Right lung (tissue), 5 donors: ENCODE measurements around the gene GYS1. TPM values are rescaled to one million over a fixed set of nuclear protein-coding genes. Genes with fewer than 3 reads are reported as not detected.

Experiments
- polyA plus RNA-seq, 5 donors: library from polyadenylated mRNA; unstranded; fragments of 120-200 nt; gene quantifications; one replicate each; pipeline versions ENCODE4 v1.2.1 to v1.2.3, GENCODE V29; 2013; ENCODE audit warnings: inconsistent platforms in 1 of 5, low replicate concordance in 1 of 5; ENCODE audit not compliant: insufficient read length in 5 of 5, insufficient read depth in 1 of 5

GYS1 gene
- polyA plus RNA-seq, 5 donors: 36.9 to 54.5 (median 44.4) TPM

Other genes starting within 250 kb of the GYS1 start
- gene IZUMO1, start 246.4 kb downstream of the GYS1 start, polyA plus RNA-seq: 1 to 10 TPM in 4 of 5 donors, under 1 TPM in 1; 0.40 to 2.1 (median 1.6) TPM
- 1 to 10 TPM; 4.5 to 7.0 (median 5.8) TPM for gene FUT1, start 240.7 kb downstream of the GYS1 start, polyA plus RNA-seq
- gene FGF21, start 237.8 kb downstream of the GYS1 start, polyA plus RNA-seq: not detected
- 10 to 100 TPM; 33.3 to 58.9 (median 42.9) TPM for gene BCAT2, start 182.3 kb downstream of the GYS1 start, polyA plus RNA-seq
- 1 to 10 TPM; 6.9 to 9.9 (median 8.6) TPM for gene HSD17B14, start 156.8 kb downstream of the GYS1 start, polyA plus RNA-seq
- gene PLEKHA4, start 124.7 kb downstream of the GYS1 start, polyA plus RNA-seq: 10 to 100 TPM; 12.9 to 23.2 (median 15.5) TPM
- gene PPP1R15A, start 120.9 kb downstream of the GYS1 start, polyA plus RNA-seq: 10 to 100 TPM; 38.6 to 72.3 (median 53.5) TPM
- 1 to 10 TPM in 3 of 5 donors, under 1 TPM in 2; 0.70 to 1.5 (median 1.3) TPM for gene TULP2, start 94.6 kb downstream of the GYS1 start, polyA plus RNA-seq
- gene NUCB1, start 93.0 kb downstream of the GYS1 start, polyA plus RNA-seq: 100 to 1,000 TPM; 137 to 239 (median 180) TPM
- gene DHDH, start 59.6 kb downstream of the GYS1 start, polyA plus RNA-seq: 1 to 10 TPM in 4 of 5 donors, under 1 TPM in 1; 0.80 to 2.4 (median 1.6) TPM
- gene BAX, start 38.4 kb downstream of the GYS1 start, polyA plus RNA-seq: 10 to 100 TPM; 41.9 to 96.2 (median 62.0) TPM
- 1,000 to 10,000 TPM; 1,127 to 1,622 (median 1,142) TPM for gene FTL, start 28.0 kb downstream of the GYS1 start, polyA plus RNA-seq
- 10 to 100 TPM; 58.1 to 98.7 (median 76.1) TPM for gene RUVBL2, start 578 bp upstream of the GYS1 start, polyA plus RNA-seq
- gene LHB, start 23.8 kb upstream of the GYS1 start, polyA plus RNA-seq: under 1 TPM in 1 of 5 donors, not detected in 4; 0.23 TPM
- not detected for gene CGB3, start 31.0 kb upstream of the GYS1 start, polyA plus RNA-seq
- gene CGB2, start 38.6 kb upstream of the GYS1 start, polyA plus RNA-seq: not detected
- not detected for gene CGB1, start 43.6 kb upstream of the GYS1 start, polyA plus RNA-seq
- gene CGB5, start 50.5 kb upstream of the GYS1 start, polyA plus RNA-seq: under 1 TPM in 2 of 5 donors, not detected in 3; 0.30 to 0.59 TPM
- under 1 TPM in 1 of 5 donors, not detected in 4; 0.31 TPM for gene CGB8, start 55.8 kb upstream of the GYS1 start, polyA plus RNA-seq
- gene CGB7, start 64.4 kb upstream of the GYS1 start, polyA plus RNA-seq: under 1 TPM in 4 of 5 donors, not detected in 1; 0.22 to 0.41 (median 0.35) TPM
- gene NTF4, start 71.5 kb upstream of the GYS1 start, polyA plus RNA-seq: 1 to 10 TPM in 3 of 5 donors, under 1 TPM in 2; 0.31 to 1.6 (median 1.1) TPM
- under 1 TPM; 0.04 to 0.18 (median 0.06) TPM for gene KCNA7, start 79.4 kb upstream of the GYS1 start, polyA plus RNA-seq
- 100 to 1,000 TPM; 292 to 376 (median 365) TPM for gene SNRNP70, start 92.1 kb upstream of the GYS1 start, polyA plus RNA-seq
- gene LIN7B, start 121.1 kb upstream of the GYS1 start, polyA plus RNA-seq: 10 to 100 TPM in 2 of 5 donors, 1 to 10 TPM in 3; 6.4 to 14.5 (median 8.3) TPM
- under 1 TPM in 3 of 5 donors, not detected in 2; 0.24 to 0.39 (median 0.28) TPM for gene C19orf73, start 125.8 kb upstream of the GYS1 start, polyA plus RNA-seq
- 10 to 100 TPM in 1 of 5 donors, 1 to 10 TPM in 4; 4.7 to 10.4 (median 7.1) TPM for gene PPFIA3, start 126.2 kb upstream of the GYS1 start, polyA plus RNA-seq
- 10 to 100 TPM in 2 of 5 donors, 1 to 10 TPM in 3; 8.7 to 13.7 (median 9.8) TPM for gene HRC, start 162.1 kb upstream of the GYS1 start, polyA plus RNA-seq
- gene TRPM4, start 164.5 kb upstream of the GYS1 start, polyA plus RNA-seq: 10 to 100 TPM; 11.5 to 31.7 (median 24.9) TPM